GM13977 (cell line): Measurements from ENCODE around the gene GABBR2.

Experiments used
- DNase-seq: peaks from one replicate; pipeline ENCODE4 v3.0.0; 2012; ENCODE audit warnings: low spot score
- CTCF ChIP-seq: IDR thresholded peaks from 2 replicates; pipeline ENCODE4 v1.5.1; 2012; ENCODE audit warnings: mild to moderate bottlenecking, control low read depth; ENCODE audit not compliant: insufficient read depth; ENCODE audit errors: extremely low read depth, missing control alignments
- in situ Hi-C: fragments of 300-500 bp; cut with MboI; formaldehyde crosslinking; loops from one replicate; pipeline ENCODE4 v1.12.0; 2022; ENCODE audit warnings: low sequenced_read_pairs, low pct_unique_long_range_greater_than_20kb, mixed read lengths, inconsistent platforms; ENCODE audit not compliant: unreplicated experiment

The GABBR2 gene

GRCh38 chr9:98370976-98371315, 337.8 kb downstream of the GABBR2 start:
- TF ChIP-seq CTCF: no peak
- DNase-seq: no peak
- in situ Hi-C loops: no loop called here

- DNase-seq: no peak
- TF ChIP-seq CTCF: no peak
- in situ Hi-C loops: no loop called here
These were observed 338.3 kb downstream of the GABBR2 start for GRCh38 chr9:98370300-98370975.

- in situ Hi-C loops: no loop called here
- DNase-seq: no peak
- no peak for TF ChIP-seq CTCF
These were observed 338.8 kb downstream of the GABBR2 start for GRCh38 chr9:98369896-98370295.

GRCh38 chr9:98369471-98369870, 339.3 kb downstream of the GABBR2 start:
- in situ Hi-C loops: no loop called here
- no peak for TF ChIP-seq CTCF
- no peak for DNase-seq

- in situ Hi-C loops: no loop called here
- no peak for DNase-seq
- TF ChIP-seq CTCF: no peak
These were observed 339.7 kb downstream of the GABBR2 start for GRCh38 chr9:98369066-98369425.

- no peak for DNase-seq
- in situ Hi-C loops: no loop called here
- no peak for TF ChIP-seq CTCF
These were observed 340.2 kb downstream of the GABBR2 start for GRCh38 chr9:98368366-98369065.
